HepG2 (cell line): ENCODE results near the gene ACTN2. TPM values are rescaled to one million over a fixed set of nuclear protein-coding genes. Genes with fewer than 3 reads are reported as not detected.

Source experiments
- ATAC-seq: fragments of 200-7000 bp; cut with Tn5 transposase; 3 replicates; pipeline ENCODE4 v1.9.1; 2020; ENCODE audit warnings: mild to moderate bottlenecking, moderate library complexity
- BruUV-seq: library from RNA; stranded (reverse); fragments of 400-500 nt; replicated peaks from 2 replicates; lab custom pipeline; 2021; lab: Mats Ljungman, UMichigan
- CTCF ChIA-PET: fragments of 300-600 bp; formaldehyde crosslinking; extraction: SDS; loops from one replicate; lab custom pipeline; 2021; ENCODE audit warnings: low total read pairs, inconsistent platforms, low intra/inter-chr PET ratio; lab: Yijun Ruan, JAX
- POLR2A ChIA-PET: fragments of 350-600 bp; sonication (Branson Sonifier 250); formaldehyde crosslinking; loops from one replicate; lab custom pipeline; 2020; ENCODE audit warnings: antibody characterized with exemption, inconsistent platforms; lab: Yijun Ruan, JAX
- DNase-seq: peaks from one replicate; pipeline ENCODE4 v3.0.0-alpha.2; 2015; ENCODE audit warnings: low spot score
- FAIRE-seq: peaks from 3 replicates; lab custom pipeline; 2011; peaks lifted over from hg19 to GRCh38; lab: Jason Lieb, UNC
- H2AFZ ChIP-seq: one replicate; pipeline ENCODE4 v1.6.1; 2011; ENCODE audit warnings: low read length, inconsistent platforms
- H3K27ac ChIP-seq: fragments of 300-600 bp; 3 replicates; pipeline ENCODE4 v1.8.0; 2011; ENCODE audit warnings: mixed run types, mild to moderate bottlenecking, mixed read lengths, low read length, inconsistent platforms; ENCODE audit not compliant: insufficient read depth; ENCODE audit errors: extremely low read length
- H3K27me3 ChIP-seq, 2 experiments: fragments of 200-600 bp in 1 of 2; 2 replicates in 1 of 2; 3 replicates in 1 of 2; pipeline versions ENCODE4 v1.6.0 to v1.8.0; 2011; ENCODE audit warnings: low read length in 2 of 2, mild to moderate bottlenecking in 2 of 2, moderate library complexity in 2 of 2, inconsistent platforms in 1 of 2; ENCODE audit not compliant: insufficient read depth in 2 of 2, control insufficient read depth in 1 of 2
- H3K36me3 ChIP-seq, 2 experiments: fragments of 200-600 bp in 1 of 2; replicated peaks in 1 of 2; 2 replicates in 1 of 2; 3 replicates in 1 of 2; pipeline versions ENCODE4 v1.5.1 to v1.8.0; 2011; ENCODE audit warnings: low read length in 2 of 2, inconsistent platforms in 1 of 2; ENCODE audit not compliant: insufficient read depth in 2 of 2, control insufficient read depth in 1 of 2
- H3K4me1 ChIP-seq: 2 replicates; pipeline ENCODE4 v1.5.1; 2012; ENCODE audit warnings: low read length, inconsistent platforms; ENCODE audit not compliant: insufficient read depth
- H3K4me2 ChIP-seq: 2 replicates; pipeline ENCODE4 v1.6.0; 2011; ENCODE audit warnings: low read depth, low read length, inconsistent platforms
- H3K4me3 ChIP-seq, 3 experiments: fragments of 200-600 bp in 1 of 3; sonication (generic), shearing (Covaris generic) in 1 of 3; replicated peaks in 1 of 3; 2 replicates each; pipeline ENCODE4 v1.5.1; 2011 to 2016; ENCODE audit warnings: low read length in 3 of 3, inconsistent platforms in 2 of 3, low read depth in 2 of 3, mild to moderate bottlenecking in 2 of 3, control low read depth in 1 of 3, mixed read lengths in 1 of 3; ENCODE audit not compliant: insufficient read depth in 1 of 3
- H3K79me2 ChIP-seq: one replicate; pipeline ENCODE4 v1.6.1; 2011; ENCODE audit warnings: low read length, inconsistent platforms; ENCODE audit not compliant: insufficient read depth
- H3K9ac ChIP-seq: 2 replicates; pipeline ENCODE4 v1.6.0; 2011; ENCODE audit warnings: mild to moderate bottlenecking, low read depth, low read length, inconsistent platforms; ENCODE audit not compliant: insufficient read depth
- H3K9me3 ChIP-seq: 2 replicates; pipeline ENCODE4 v1.5.1; 2012; ENCODE audit warnings: mild to moderate bottlenecking, low read length
- H4K20me1 ChIP-seq: 2 replicates; pipeline ENCODE4 v1.6.0; 2011; ENCODE audit warnings: inconsistent platforms, mild to moderate bottlenecking, low read length, moderate library complexity; ENCODE audit not compliant: insufficient read depth
- CC2D1A ChIP-seq: sonication (generic); formaldehyde crosslinking; IDR thresholded peaks from 2 replicates; pipeline ENCODE4 v1.8.1; 2023; ENCODE audit warnings: mild to moderate bottlenecking, missing genetic modification reagents
- FOXA1 ChIP-seq, 2 experiments: fragments of 450-650 bp in 1 of 2; sonication (generic) in 1 of 2; formaldehyde crosslinking in 1 of 2; IDR thresholded peaks; 2 replicates each; pipeline versions ENCODE4 v1.4.0 to v1.6.1; 2016 to 2020; ENCODE audit warnings: missing genetic modification reagents in 1 of 2
- MIER3 ChIP-seq: IDR thresholded peaks from 2 replicates; pipeline ENCODE4 v1.6.1; 2016; ENCODE audit warnings: missing compliant biosample characterization, borderline replicate concordance
- PRPF4 ChIP-seq: fragments of 200-400 bp; formaldehyde crosslinking; IDR thresholded peaks from 2 replicates; pipeline ENCODE4 v1.6.1; 2016; ENCODE audit warnings: low read length, low read depth; ENCODE audit not compliant: poor library complexity, severe bottlenecking
- SALL2 ChIP-seq: sonication (generic); formaldehyde crosslinking; IDR thresholded peaks from 2 replicates; pipeline ENCODE4 v1.8.1; 2023; ENCODE audit warnings: mild to moderate bottlenecking, missing genetic modification reagents, inconsistent platforms
- SKI ChIP-seq: fragments of 450-650 bp; IDR thresholded peaks from one replicate; pipeline ENCODE4 v1.6.1; 2018; ENCODE audit warnings: mild to moderate bottlenecking; ENCODE audit not compliant: partially characterized antibody
- XBP1 ChIP-seq: sonication (generic); formaldehyde crosslinking; IDR thresholded peaks from 2 replicates; pipeline ENCODE4 v1.5.0; 2020; ENCODE audit warnings: missing genetic modification reagents
- ZFP36L2 ChIP-seq: sonication (generic); formaldehyde crosslinking; IDR thresholded peaks from 2 replicates; pipeline ENCODE4 v1.4.0; 2020; ENCODE audit warnings: missing genetic modification reagents
- ZNF124 ChIP-seq: sonication (generic); formaldehyde crosslinking; IDR thresholded peaks from 2 replicates; pipeline ENCODE4 v1.4.0; 2020; ENCODE audit warnings: missing genetic modification reagents
- ZNF382 ChIP-seq: sonication (generic); formaldehyde crosslinking; IDR thresholded peaks from 2 replicates; pipeline ENCODE4 v1.5.0; 2020; ENCODE audit warnings: missing genetic modification reagents, mild to moderate bottlenecking, borderline replicate concordance
- WGBS: methylation state at CpG from one replicate; pipeline ENCODE4 v1.1.6; 2017; ENCODE audit warnings: low lambda C conversion rate; 5-methylcytosine and 5-hydroxymethylcytosine counted together
- in situ Hi-C: cut with HindIII; loops from 2 replicates; pipeline ENCODE4 v1.10.0; 2017; ENCODE audit warnings: low pct_unique_long_range_greater_than_20kb; ENCODE audit not compliant: extremely low pct_ligation_motif_present
- intact Hi-C: fragments of 100-400 bp; cut with micrococcal nuclease; formaldehyde crosslinking; loops from one replicate; pipeline ENCODE4 v1.10.0; 2022; ENCODE audit not compliant: unreplicated experiment
- polyA plus RNA-seq, 8 experiments: library from polyadenylated mRNA; depleted of rRNA in 3 of 8; stranded (reverse) in 7 of 8; unstranded in 1 of 8; fragments of >200 nt; fragmentation: Illumina TruSeq in 4 of 8; extraction: Trizol in 4 of 8; gene quantifications; 2 replicates each; pipeline versions ENCODE4 v1.2.1 to v1.2.3, GENCODE V29; 2011 to 2016; ENCODE audit warnings: low read depth in 4 of 8, missing spikeins in 1 of 8, mixed read lengths in 1 of 8; ENCODE audit not compliant: insufficient read depth in 1 of 8
- total RNA-seq, 5 experiments: library from RNA; depleted of rRNA; stranded (reverse); fragments of >200 nt; fragmentation: Illumina TruSeq; extraction: Trizol; gene quantifications; 2 replicates each; pipeline ENCODE4 v1.2.3, GENCODE V29; 2016; ENCODE audit warnings: low read depth in 1 of 5
- TF ChIP-seq, protein P1 (sequence below): sonication (generic); formaldehyde crosslinking; IDR thresholded peaks from 2 replicates; pipeline ENCODE4 v1.4.0; 2020; ENCODE audit warnings: mild to moderate bottlenecking, missing genetic modification reagents
- TF ChIP-seq, protein P2 (sequence below): sonication (generic); formaldehyde crosslinking; IDR thresholded peaks from 2 replicates; pipeline ENCODE4 v1.5.0; 2020; ENCODE audit warnings: missing genetic modification reagents
- TF ChIP-seq, protein P3 (sequence below): IDR thresholded peaks from 2 replicates; pipeline ENCODE4 v1.4.0; 2020; ENCODE audit warnings: mild to moderate bottlenecking, missing genetic modification reagents
- TF ChIP-seq, protein P4 (sequence below): sonication (generic); formaldehyde crosslinking; IDR thresholded peaks from 2 replicates; pipeline ENCODE4 v1.5.0; 2020; ENCODE audit warnings: mild to moderate bottlenecking, missing genetic modification reagents
- TF ChIP-seq, protein P5 (sequence below): sonication (generic); formaldehyde crosslinking; IDR thresholded peaks from 2 replicates; pipeline ENCODE4 v1.8.1; 2023; ENCODE audit warnings: mild to moderate bottlenecking, missing genetic modification reagents, borderline replicate concordance

ACTN2 gene
- total and polyA plus RNA-seq, 2 of the 13 experiments (the other 11 are each of a cell fraction or from before 2014, with no cell fraction given): 0.04 to 0.13 TPM

DNA sequence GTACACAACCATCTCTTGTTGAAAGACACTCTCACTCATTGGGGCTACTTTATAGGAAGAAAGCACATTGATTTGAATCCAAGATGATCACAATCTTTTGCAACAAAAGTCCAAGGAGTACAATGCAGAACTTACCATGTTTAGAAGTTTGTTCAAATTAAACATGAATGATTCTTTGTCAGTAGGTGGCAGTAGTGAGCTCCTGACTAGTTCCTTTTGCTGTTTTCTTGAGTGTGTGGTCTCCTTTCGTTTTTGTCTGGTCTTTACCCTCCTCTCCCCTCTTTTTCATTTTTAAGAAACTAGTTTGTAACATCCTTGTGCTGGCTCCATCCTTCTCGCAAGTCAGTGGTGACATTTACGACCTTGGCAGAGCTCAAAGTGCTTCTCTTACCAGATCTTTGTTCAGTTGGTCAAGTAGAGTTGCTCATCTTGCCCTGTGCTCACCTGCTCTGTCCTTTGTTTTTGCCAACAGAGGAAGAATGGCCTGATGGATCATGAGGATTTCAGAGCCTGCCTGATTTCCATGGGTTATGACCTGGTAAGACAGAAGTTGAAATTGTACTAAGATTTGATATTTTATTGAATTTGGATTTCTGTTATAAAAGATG is 73.1 kb downstream of the ACTN2 start (continued):
- TF ChIP-seq ZNF382 (CRISPR knock-in tag) (no peak), XBP1 (CRISPR knock-in tag) (no peak), ZNF124 (CRISPR knock-in tag) (no peak), PRPF4 (no peak)
- TF ChIP-seq, protein P1, sequence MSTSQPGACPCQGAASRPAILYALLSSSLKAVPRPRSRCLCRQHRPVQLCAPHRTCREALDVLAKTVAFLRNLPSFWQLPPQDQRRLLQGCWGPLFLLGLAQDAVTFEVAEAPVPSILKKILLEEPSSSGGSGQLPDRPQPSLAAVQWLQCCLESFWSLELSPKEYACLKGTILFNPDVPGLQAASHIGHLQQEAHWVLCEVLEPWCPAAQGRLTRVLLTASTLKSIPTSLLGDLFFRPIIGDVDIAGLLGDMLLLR (CRISPR knock-in tag): no peak

DNA sequence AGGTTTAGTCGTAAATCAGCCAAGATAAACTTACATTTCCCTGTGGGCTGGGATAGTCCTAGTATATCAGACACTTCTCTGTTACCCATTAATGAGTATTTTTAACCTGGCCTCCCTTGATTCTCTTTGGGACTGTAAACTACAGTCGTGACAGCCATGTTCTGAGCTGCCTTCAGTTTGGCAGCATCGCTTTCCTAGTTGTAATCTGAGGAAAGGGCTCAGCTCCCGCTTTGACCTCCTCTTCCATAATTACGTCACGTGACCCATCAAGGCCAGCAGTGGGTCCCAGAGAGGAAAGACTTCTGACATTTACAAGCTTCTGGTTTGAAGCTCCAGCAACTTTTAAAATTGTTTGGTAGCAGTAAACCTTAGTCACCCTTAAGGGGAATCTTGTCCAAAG is 74.2 kb downstream of the ACTN2 start:
- Histone ChIP-seq H4K20me1 (no peaks in the 10 kb centered on the region), H2AFZ (no peak overlapping the region), H3K9me3 (no peaks in the 10 kb centered on the region), H3K4me1 (peaks cover 27% of the 10 kb centered on the region), H3K4me3 (no peak overlapping the region), H3K79me2 (no peaks in the 10 kb centered on the region), H3K36me3 (no peaks in the 10 kb centered on the region), H3K27ac (no peak overlapping the region), H3K4me2 (no peak overlapping the region), H3K9ac (no peak overlapping the region), H3K27me3 (no peaks in the 10 kb centered on the region)
- FAIRE-seq (no peak), DNase-seq (no peak), ATAC-seq (no peak)
- ChIA-PET POLR2A (no interaction called here), CTCF (no interaction called here)
- intact Hi-C loops: no loop called here
- in situ Hi-C loops: loop anchor here (10.0 to 25.0 kb wide), 2 partner anchors 377 to 804 kb away; no protein-coding TSS in a partner anchor
- TF ChIP-seq MIER3 (no peak), FOXA1 (IDR thresholded peaks at IDR 0.05) (no peak), FOXA1 (CRISPR knock-in tag; IDR thresholded peaks at IDR 0.05) (no peak), ZFP36L2 (no peak), SALL2 (no peak), SKI (no peak), CC2D1A (CRISPR knock-in tag) (no peak)
- TF ChIP-seq, protein P2, sequence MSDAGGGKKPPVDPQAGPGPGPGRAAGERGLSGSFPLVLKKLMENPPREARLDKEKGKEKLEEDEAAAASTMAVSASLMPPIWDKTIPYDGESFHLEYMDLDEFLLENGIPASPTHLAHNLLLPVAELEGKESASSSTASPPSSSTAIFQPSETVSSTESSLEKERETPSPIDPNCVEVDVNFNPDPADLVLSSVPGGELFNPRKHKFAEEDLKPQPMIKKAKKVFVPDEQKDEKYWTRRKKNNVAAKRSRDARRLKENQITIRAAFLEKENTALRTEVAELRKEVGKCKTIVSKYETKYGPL (CRISPR knock-in tag): no peak
- TF ChIP-seq, protein P3, sequence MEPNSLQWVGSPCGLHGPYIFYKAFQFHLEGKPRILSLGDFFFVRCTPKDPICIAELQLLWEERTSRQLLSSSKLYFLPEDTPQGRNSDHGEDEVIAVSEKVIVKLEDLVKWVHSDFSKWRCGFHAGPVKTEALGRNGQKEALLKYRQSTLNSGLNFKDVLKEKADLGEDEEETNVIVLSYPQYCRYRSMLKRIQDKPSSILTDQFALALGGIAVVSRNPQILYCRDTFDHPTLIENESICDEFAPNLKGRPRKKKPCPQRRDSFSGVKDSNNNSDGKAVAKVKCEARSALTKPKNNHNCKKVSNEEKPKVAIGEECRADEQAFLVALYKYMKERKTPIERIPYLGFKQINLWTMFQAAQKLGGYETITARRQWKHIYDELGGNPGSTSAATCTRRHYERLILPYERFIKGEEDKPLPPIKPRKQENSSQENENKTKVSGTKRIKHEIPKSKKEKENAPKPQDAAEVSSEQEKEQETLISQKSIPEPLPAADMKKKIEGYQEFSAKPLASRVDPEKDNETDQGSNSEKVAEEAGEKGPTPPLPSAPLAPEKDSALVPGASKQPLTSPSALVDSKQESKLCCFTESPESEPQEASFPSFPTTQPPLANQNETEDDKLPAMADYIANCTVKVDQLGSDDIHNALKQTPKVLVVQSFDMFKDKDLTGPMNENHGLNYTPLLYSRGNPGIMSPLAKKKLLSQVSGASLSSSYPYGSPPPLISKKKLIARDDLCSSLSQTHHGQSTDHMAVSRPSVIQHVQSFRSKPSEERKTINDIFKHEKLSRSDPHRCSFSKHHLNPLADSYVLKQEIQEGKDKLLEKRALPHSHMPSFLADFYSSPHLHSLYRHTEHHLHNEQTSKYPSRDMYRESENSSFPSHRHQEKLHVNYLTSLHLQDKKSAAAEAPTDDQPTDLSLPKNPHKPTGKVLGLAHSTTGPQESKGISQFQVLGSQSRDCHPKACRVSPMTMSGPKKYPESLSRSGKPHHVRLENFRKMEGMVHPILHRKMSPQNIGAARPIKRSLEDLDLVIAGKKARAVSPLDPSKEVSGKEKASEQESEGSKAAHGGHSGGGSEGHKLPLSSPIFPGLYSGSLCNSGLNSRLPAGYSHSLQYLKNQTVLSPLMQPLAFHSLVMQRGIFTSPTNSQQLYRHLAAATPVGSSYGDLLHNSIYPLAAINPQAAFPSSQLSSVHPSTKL: no peak
- TF ChIP-seq, protein P4, sequence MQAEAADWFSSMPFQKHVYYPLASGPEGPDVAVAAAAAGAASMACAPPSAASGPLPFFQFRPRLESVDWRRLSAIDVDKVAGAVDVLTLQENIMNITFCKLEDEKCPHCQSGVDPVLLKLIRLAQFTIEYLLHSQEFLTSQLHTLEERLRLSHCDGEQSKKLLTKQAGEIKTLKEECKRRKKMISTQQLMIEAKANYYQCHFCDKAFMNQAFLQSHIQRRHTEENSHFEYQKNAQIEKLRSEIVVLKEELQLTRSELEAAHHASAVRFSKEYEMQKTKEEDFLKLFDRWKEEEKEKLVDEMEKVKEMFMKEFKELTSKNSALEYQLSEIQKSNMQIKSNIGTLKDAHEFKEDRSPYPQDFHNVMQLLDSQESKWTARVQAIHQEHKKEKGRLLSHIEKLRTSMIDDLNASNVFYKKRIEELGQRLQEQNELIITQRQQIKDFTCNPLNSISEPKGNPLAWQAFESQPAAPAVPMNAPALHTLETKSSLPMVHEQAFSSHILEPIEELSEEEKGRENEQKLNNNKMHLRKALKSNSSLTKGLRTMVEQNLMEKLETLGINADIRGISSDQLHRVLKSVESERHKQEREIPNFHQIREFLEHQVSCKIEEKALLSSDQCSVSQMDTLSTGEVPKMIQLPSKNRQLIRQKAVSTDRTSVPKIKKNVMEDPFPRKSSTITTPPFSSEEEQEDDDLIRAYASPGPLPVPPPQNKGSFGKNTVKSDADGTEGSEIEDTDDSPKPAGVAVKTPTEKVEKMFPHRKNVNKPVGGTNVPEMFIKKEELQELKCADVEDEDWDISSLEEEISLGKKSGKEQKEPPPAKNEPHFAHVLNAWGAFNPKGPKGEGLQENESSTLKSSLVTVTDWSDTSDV (CRISPR knock-in tag): no peak
- TF ChIP-seq, protein P5, sequence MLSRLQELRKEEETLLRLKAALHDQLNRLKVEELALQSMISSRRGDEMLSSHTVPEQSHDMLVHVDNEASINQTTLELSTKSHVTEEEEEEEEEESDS (CRISPR knock-in tag): no peak
- WGBS: 88% methylated on average over 6 of the region's 6 CpGs
- no TSS peak for BruUV-seq
